22Rv1 (cell line): ENCODE data around the gene KCNS1.

Source experiments
- ZFX ChIP-seq: fragments of 450-650 bp; IDR thresholded peaks from 2 replicates; pipeline ENCODE4 v1.6.1; 2017; ENCODE audit warnings: antibody characterized with exemption, borderline replicate concordance
- TF ChIP-seq, protein P1 (sequence below): fragments of 450-650 bp; IDR thresholded peaks from 2 replicates; pipeline ENCODE4 v1.5.1; 2017; ENCODE audit warnings: mild to moderate bottlenecking

DNA sequence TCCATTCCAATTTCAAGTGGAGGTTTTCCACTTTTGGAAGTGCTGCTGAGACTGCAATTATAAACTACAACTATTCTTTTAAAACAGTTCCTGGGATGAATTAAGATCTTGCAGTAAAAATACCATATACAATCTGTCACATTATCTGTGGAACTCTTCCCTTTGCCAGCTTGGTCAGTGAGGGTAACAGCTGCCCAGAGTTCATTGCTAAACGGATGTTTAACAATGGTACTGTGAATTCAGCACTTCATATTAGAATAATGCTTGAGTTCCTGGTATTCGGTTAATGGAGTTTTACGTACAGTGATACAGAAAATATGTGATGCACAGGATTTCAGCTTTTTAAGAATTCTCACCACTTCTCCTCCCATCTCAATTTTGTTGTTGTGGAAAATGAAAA lies 51.5 kb downstream of the KCNS1 start:
- TF ChIP-seq, protein P1, sequence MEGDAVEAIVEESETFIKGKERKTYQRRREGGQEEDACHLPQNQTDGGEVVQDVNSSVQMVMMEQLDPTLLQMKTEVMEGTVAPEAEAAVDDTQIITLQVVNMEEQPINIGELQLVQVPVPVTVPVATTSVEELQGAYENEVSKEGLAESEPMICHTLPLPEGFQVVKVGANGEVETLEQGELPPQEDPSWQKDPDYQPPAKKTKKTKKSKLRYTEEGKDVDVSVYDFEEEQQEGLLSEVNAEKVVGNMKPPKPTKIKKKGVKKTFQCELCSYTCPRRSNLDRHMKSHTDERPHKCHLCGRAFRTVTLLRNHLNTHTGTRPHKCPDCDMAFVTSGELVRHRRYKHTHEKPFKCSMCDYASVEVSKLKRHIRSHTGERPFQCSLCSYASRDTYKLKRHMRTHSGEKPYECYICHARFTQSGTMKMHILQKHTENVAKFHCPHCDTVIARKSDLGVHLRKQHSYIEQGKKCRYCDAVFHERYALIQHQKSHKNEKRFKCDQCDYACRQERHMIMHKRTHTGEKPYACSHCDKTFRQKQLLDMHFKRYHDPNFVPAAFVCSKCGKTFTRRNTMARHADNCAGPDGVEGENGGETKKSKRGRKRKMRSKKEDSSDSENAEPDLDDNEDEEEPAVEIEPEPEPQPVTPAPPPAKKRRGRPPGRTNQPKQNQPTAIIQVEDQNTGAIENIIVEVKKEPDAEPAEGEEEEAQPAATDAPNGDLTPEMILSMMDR: no peak
- no peak for TF ChIP-seq ZFX
